Activated gamma-delta T cell treated with anti-CD3 and anti-CD28 coated beads, Interleukin-2, amount 50 U/mL, for 16 hours (primary cell): ENCODE results near the gene PANX2.

ENCODE experiments used
- DNase-seq: peaks from one replicate; pipeline ENCODE4 v3.0.0-alpha.2; 2020; ENCODE audit warnings: low read depth

The PANX2 gene

GRCh38 chr22:50216055-50216683 lies 45.6 kb downstream of the PANX2 start:
- no peak for DNase-seq

DNA sequence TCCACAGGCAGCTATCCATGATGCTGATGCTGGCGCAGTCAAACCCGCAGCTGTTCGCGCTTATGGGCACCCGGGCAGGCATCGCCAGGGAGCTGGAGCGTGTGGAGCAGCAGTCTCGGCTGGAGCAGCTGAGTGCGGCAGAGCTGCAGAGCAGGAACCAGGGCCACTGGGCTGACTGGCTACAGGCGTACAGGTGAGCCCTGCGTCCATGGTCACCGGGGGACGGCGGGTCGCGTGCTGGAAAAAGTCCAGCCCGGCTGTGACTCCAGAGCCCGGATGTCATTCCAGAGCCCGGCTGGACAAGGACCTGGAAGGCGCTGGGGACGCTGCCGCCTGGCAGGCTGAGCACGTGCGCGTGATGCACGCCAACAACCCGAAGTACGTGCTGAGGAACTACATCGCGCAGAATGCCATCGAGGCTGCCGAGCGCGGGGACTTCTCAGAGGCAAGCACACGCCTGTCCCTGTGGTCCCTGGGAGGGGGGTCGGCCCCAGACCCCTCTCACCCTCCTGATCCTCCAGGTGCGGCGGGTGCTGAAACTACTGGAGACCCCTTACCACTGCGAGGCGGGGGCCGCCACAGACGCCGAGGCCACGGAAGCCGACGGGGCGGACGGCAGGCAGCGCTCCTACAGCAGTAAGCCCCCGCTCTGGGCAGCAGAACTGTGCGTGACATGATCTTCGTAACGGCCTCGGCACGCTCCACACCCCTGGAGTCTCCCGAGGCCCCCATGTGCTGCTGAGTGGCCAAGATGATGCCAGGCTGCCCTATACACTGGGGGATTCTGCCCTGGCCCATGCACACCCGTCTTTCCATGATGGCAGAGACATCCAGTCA lies 46.4 kb downstream of the PANX2 start:
- DNase-seq = no peak

DNA sequence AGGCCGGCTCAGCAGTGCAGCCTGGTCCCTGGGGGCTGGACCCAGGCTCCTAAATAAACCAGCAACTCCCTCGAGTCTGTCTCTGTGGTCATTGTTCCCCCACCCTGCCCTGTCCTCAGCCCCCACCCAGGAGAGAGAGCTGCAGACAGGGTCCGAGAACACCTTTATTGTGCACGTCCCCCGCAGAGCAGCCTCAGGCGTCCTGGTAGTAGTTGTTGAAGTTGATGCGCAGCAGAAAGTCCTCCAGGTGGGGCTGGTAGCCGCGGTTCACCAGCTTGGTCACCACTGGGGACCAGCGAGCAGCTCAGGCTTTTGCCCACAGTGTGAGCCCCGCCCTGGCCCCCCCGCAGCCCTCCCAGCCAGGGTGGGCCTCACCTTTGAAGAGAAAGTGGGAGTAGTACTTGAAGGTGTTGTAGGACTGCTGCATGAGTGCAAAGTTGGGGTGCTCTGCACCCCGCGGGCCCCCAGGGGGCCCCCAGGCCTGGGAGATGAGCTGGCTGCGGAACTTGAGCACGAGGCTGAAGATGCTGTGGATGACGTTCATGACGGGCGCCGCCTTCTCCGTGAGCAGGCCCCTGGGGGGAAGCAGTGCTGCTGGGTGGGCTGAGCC lies 47.1 kb downstream of the PANX2 start:
- no peak for DNase-seq

- DNase-seq = no peak
Observed at GRCh38 chr22:50218153-50218995, 47.8 kb downstream of the PANX2 start.

GRCh38 chr22:50218996-50219727 lies 48.6 kb downstream of the PANX2 start:
- no peak for DNase-seq

DNA sequence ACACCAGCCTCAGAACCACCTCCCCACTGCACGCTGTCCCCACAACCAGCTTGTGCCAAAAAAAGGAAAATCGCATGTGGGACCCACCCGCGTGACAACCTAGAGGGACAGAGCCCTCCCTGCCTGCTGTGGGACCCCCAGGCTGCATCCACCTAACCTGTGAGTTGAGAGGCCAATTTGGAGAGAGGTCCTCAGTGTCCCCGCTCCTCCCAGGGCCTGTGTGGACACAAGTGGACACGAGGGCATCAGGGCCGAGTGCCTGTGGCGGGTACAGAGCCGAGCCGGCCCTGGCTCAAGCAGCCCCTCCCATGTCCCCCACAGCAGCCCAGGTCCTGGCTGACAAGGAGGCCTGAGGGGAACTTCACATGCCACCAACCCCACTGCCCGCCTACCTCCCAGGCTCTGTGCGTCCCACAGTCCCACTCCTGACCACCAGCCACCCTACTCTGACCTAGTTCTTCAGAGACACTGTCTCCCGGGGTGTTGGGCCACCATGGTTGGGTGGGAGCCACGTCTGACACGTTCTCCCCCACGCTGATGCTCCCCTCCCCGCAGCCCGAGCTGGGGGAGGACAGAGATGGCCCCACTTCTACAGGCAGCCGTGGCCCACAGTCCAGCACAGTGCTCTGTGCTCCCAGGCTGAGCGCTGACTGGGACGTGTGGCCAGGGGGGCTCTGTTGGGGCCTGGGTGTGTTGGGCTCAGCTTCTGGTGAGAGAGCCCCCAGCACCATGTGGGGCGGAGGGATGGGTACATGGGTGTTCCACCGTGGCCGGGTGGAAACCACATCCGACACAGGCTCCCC lies 49.5 kb downstream of the PANX2 start:
- DNase-seq = no peak

GRCh38 chr22:50220603-50221409 lies 50.3 kb downstream of the PANX2 start:
- no peak for DNase-seq

GRCh38 chr22:50221410-50222300 lies 51.1 kb downstream of the PANX2 start:
- DNase-seq = no peak

- DNase-seq = no peak
Observed at GRCh38 chr22:50222508-50222907, 52.0 kb downstream of the PANX2 start.

GRCh38 chr22:50224071-50224470 lies 53.5 kb downstream of the PANX2 start:
- no peak for DNase-seq

GRCh38 chr22:50225200-50225969 lies 54.9 kb downstream of the PANX2 start:
- no peak for DNase-seq

DNA sequence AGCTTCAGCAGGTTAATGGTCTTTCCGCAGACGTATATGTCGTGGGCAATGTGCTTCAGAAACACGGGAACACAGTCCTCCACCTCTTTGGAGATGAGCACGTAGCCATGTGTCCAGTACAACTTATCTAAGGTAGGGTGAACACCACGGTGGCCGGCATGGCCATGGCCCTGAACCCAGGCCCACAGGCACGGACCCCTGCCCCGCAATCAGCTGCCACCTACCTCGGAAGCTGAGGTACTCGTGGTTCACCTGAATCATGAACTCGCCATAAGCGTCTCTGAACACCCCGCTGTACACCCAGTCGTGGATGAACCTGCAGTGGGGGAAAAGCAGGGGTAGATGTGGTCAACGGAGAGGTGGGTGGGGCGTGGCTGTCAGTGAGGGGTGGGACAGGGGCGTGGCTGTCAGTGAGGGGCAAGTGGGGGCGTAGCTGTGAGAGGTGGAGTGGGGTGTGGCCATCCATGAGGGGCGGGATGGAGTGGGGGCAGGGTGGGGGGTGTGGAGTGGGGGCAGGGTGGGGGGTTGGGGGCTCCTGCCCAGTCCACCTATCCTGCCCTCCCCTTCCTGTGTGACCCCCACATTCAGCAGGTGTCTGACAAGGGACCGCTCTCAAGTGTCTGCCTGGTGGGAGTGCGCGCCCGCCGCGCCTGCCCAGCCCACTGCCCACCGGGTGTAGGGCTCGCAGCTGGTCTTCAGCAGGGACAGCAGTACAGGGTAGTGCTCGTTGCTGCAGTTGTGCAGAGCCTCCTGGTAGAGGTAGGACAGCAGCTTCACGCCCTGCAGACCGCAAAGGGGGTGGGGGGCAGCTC lies 55.7 kb downstream of the PANX2 start:
- no peak for DNase-seq

DNA sequence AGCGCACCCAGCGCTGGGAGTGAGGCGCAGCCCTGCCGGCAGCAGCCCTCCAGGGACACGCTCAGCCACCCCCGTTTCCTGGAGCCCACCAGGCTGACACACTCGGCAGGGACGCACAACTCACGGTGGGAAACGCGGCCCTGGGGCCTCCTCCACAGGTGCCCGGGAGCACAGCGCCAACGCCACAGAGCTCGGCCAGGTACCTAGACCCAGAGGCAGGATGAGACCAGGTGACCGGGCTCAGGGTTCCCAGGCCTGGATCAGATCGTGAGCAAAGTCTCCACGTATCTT lies 56.3 kb downstream of the PANX2 start:
- no peak for DNase-seq

DNA sequence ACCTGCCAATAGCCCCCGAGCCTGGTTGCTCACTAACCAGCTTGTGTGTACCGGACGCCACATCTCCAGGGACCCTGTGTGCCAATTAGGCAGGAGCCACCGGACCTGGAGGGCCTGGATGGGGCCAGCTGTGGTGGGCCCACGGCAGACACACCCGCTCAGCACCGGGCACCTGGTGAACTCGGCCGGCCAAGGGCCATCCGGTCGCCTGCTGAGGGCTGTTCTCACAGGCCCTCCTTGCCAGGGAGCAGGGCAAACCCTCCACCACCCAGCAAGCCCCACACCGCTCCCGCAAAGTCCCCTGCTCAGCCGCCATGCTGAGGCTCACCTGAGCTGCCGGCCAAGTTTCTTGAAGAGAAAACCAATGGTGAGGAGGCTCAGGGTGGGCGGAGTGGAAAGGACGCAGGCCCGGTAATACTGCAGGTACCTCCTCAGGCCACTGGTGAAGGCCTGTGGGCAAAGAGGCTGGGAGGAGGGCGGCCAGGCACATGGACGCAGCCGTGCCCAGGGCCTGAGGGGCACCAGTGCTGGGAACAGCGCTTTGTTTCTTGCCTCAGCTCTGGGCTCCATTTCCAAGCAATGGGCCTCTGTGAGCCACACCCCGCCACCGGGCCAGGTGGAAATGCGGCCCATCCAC lies 57.2 kb downstream of the PANX2 start:
- DNase-seq = no peak

DNA sequence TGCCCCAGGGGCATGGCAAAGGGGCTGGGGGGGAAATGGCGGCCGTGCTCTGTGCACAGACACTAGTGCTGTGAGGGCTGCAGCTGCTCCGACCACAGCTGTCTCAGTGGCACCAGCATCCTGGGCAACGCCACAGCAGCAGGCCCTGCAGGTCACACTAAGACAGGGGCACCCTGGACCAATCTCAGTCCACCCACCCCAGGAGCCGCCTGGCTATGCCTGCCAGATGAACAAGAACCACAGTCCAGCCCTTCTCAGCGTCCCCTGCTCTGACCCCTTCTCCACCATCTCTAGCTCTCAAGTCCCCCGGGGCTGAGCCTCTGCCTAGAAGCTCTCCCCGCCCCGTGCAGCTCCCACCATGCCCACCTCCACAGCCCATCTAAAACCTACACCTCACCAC lies 57.8 kb downstream of the PANX2 start:
- DNase-seq = no peak

DNA sequence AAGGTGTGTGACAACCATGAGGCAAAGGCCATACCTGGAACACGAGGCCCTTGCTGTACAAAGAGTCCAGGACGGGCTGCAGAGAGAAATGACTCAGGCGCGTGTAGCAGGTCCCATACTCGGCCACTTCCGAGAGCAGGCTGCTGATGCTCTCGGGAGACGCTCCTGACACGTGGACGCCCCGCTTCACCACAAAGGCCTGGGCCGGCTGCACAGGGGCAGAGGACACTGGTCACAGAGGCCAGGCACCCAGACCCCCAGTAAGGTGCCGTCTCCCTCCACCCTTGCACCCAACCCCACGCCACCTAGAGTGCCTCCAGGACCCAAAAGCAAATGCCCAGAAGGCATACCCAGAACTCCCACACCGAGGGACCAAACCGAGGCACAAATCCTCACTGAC lies 58.8 kb downstream of the PANX2 start:
- no peak for DNase-seq
